ENCODE data around the gene MRTO4. TPM values are rescaled to one million over a fixed set of nuclear protein-coding genes. Genes with fewer than 3 reads are reported as not detected.

MRTO4 gene
- total and polyA plus RNA-seq, 2 of the 13 experiments (the other 11 are each of a cell fraction or from before 2014, with no cell fraction given) = 28.1 to 59.2 TPM

- peak; percentile 91 for TF ChIP-seq MYPOP (CRISPR knock-in tag; IDR thresholded peaks at IDR 0.05)
- TF ChIP-seq ZNF512 (CRISPR knock-in tag; IDR thresholded peaks at IDR 0.05) = no peak
- TF ChIP-seq KLF12 (CRISPR knock-in tag; IDR thresholded peaks at IDR 0.05; ENCODE audit: borderline replicate concordance) = peak; percentile 88
- TF ChIP-seq THAP11 (CRISPR knock-in tag; IDR thresholded peaks at IDR 0.05) = peak; percentile 95
- peak; percentile 96 for TF ChIP-seq ZNF792 (CRISPR knock-in tag; IDR thresholded peaks at IDR 0.05)
- no peak for TF ChIP-seq GPBP1L1 (CRISPR knock-in tag; IDR thresholded peaks at IDR 0.05)
- no peak for TF ChIP-seq SMYD3 (CRISPR knock-in tag; IDR thresholded peaks at IDR 0.05)
- no peak for TF ChIP-seq NFE2L2 (IDR thresholded peaks at IDR 0.05; ENCODE audit: low read length)
- peak; percentile 73; the same call in 1 of the 2 replicates for TF ChIP-seq ZNF878 (CRISPR knock-in tag; IDR thresholded peaks at IDR 0.05)
- peak; percentile 61; the same call in 1 of the 2 replicates for TF ChIP-seq ZBTB26 (CRISPR knock-in tag; IDR thresholded peaks at IDR 0.05; ENCODE audit: borderline replicate concordance)
- no peak for TF ChIP-seq ZNF432 (CRISPR knock-in tag; IDR thresholded peaks at IDR 0.05; ENCODE audit: borderline replicate concordance)
- peak; percentile 72; the same call in 1 of the 2 replicates for TF ChIP-seq ZNF343 (CRISPR knock-in tag; IDR thresholded peaks at IDR 0.05)
- TF ChIP-seq ATF7-NPFF (CRISPR knock-in tag; IDR thresholded peaks at IDR 0.05; ENCODE audit: low read depth) = peak; percentile 18
- TF ChIP-seq SMAD1 (CRISPR knock-in tag; IDR thresholded peaks at IDR 0.05; ENCODE audit: borderline replicate concordance, low read depth) = no peak
- TF ChIP-seq PHF5A (CRISPR knock-in tag; IDR thresholded peaks at IDR 0.05; ENCODE audit: low read depth, unreplicated experiment) = peak; percentile 44
- peak; percentile 30; the same call in 1 of the 2 replicates for TF ChIP-seq ZNF782 (CRISPR knock-in tag; IDR thresholded peaks at IDR 0.05; ENCODE audit: borderline replicate concordance)
- TF ChIP-seq E2F5 (CRISPR knock-in tag; conservative IDR thresholded peaks at IDR 0.05) = peak; percentile 80
- no peak for TF ChIP-seq TCF7L2 (IDR thresholded peaks at IDR 0.05; ENCODE audit: low read depth, low read length)
These were observed 41.4 kb upstream of the MRTO4 start, which contains the start of gene UBR4 (continued) for GRCh38 chr1:19209990-19210771.
